HG02943 (cell line): ENCODE results near the gene SFMBT2.
"Not testable (repeated sequence)": the region's sequence is repeated elsewhere in the genome, so short reads cannot be mapped to it uniquely, and the experiment has no call there.

Source experiments
- ATAC-seq: cut with Tn5 transposase; IDR thresholded peaks from one replicate; pipeline ENCODE4 v1.9.1; 2021; ENCODE audit warnings: mild to moderate bottlenecking, low read depth, moderate library complexity; ENCODE audit not compliant: unreplicated experiment

SFMBT2 gene

DNA sequence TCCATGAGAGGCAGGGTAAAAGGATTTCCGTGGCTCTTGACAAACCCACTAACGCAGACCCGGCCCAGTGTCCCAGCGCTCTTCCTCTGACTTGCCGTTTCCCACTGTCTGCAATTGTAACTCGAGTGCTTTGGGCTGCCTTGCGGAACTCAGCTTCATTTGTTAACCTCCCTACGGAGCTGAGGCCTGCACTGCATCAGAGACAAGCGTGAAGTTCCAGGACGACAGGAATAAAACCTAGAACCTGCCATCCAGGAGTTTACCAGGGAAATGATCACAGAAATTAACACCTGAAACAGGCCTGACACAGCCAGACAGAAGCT, 76.2 kb downstream of the SFMBT2 start:
- ATAC-seq, result no peak

- ATAC-seq, result no peak
These were observed 76.7 kb downstream of the SFMBT2 start for GRCh38 chr10:7333961-7334641.

- no peak for ATAC-seq
These were observed 81.6 kb downstream of the SFMBT2 start for GRCh38 chr10:7329219-7329618.

- ATAC-seq, result no peak
These were observed 82.9 kb downstream of the SFMBT2 start for GRCh38 chr10:7327885-7328284.

DNA sequence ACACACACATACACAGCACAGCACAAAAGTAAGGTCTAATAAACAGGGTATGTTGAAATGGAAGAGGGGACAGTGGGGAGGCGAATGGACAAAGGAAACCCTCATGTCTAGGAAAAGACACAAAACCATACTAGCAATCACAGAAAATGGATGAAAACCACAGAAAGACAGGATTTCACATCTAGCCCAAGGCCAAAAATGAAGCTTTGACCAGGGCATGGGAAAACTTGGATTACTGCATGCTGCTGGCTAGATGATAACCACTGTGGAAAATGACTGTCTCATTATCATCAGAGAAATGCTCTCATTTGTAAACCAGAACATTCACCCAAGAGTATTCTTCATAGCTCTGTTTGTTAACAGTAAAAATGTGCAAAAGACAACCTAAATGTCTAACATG, 88.2 kb downstream of the SFMBT2 start:
- no peak for ATAC-seq

- ATAC-seq, result no peak
These were observed 90.8 kb downstream of the SFMBT2 start for GRCh38 chr10:7320072-7320471.

DNA sequence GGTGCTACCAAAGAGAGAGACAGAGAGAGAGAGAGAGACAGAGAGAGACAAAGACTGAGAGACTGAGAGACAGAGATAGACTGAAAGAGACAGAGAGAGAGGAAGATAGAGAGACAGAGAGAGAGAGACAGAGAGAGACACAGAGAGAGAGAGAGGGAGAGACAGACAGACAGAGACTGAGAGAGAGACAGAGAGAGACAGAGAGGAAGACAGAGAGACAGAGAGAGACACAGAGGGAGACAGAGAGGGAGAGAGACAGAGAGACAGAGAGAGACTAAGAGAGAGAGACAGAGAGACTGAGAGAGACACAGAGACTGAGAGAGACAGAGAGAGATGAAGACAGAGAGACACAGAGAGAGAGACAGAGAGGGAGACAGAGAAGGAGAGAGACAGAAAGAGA, 91.2 kb downstream of the SFMBT2 start:
- no peak for ATAC-seq

GRCh38 chr10:7318836-7319235, 92.0 kb downstream of the SFMBT2 start:
- ATAC-seq, result no peak

- no peak for ATAC-seq
These were observed 92.9 kb downstream of the SFMBT2 start for GRCh38 chr10:7317786-7318446.

DNA sequence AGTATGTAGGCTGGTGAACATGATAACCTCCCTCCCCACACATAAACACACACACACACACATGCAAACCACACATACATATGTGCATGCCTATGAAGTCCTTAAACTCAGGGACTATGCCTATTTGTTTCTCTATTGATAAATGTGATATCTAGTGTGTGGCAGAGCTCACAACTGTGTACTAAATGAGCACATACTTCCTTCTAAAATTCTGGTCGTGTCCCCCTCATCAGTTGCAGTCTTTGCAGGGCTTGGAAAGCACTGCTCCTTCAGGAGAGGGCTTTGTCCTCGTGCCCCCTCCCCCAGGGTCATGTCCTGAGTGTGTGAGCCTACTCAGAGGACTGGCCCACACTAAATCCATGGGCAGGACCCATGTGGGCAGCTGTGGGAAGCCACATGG, 94.0 kb downstream of the SFMBT2 start:
- ATAC-seq, result no peak

DNA sequence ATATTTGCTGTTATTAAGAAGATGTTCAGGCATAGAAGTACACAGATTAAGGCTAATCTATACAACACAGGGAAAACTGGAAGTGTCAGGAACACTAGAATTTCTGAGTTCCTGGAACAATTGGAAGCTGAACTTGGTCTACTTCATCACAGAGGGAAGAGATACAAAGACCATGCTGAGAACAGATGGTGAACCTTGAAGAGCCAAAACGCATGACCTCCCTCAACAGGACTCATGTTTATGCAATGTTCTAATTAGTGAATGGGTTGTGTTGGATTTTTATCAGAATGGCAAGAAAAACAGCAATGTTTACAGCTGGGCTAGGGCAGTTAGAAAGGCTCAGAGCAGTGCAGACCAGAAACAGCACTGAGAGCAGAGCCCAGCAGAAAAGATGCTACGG, 94.9 kb downstream of the SFMBT2 start:
- ATAC-seq, result no peak

- no peak for ATAC-seq
These were observed 96.7 kb downstream of the SFMBT2 start for GRCh38 chr10:7314170-7314569.

DNA sequence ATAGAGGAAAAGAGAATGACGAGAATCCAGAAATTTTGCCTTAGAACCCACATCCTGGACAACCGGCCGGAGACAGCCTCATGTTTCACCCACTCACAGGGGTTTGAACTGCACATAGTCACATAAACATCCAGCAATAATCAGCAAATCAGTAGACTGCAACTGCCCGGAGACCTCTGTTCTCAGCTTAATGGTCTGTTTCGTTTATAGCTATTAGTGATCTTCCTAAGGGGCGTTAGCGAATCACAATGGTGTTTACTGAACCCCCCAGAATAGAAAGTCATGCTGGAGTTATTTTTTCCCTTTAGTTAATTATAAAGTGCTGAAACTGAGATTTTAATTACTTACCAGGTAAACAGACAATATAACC, 98.4 kb downstream of the SFMBT2 start:
- ATAC-seq, result no peak

DNA sequence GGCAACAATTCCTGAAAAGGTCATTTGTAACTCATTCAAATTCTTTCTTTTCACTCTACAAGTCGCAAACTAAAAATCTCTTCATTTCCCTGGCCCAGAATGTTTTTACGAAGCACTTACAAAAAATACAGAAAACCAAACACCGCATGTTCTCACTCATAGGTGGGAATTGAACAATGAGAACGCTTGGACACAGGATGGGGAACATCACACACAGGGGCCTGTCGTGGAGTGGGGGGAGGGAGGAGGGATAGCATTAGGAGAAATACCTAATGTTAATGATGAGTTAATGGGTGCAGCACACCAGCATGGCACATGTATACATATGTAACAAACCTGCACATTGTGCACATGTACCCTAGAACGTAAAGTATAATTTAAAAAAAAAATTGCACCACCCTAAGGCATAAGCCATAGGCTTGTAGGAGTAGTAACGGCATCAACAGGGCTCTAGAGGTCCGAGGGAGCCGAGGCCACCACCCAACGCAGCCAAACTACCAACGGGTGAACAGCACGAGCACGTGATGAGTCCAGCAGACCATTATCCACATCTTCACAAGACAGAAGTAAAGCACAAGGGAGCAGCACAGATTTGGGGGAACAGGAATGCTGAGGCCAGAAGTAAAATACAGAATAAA, 98.9 kb downstream of the SFMBT2 start:
- ATAC-seq, result not testable (repeated sequence)

DNA sequence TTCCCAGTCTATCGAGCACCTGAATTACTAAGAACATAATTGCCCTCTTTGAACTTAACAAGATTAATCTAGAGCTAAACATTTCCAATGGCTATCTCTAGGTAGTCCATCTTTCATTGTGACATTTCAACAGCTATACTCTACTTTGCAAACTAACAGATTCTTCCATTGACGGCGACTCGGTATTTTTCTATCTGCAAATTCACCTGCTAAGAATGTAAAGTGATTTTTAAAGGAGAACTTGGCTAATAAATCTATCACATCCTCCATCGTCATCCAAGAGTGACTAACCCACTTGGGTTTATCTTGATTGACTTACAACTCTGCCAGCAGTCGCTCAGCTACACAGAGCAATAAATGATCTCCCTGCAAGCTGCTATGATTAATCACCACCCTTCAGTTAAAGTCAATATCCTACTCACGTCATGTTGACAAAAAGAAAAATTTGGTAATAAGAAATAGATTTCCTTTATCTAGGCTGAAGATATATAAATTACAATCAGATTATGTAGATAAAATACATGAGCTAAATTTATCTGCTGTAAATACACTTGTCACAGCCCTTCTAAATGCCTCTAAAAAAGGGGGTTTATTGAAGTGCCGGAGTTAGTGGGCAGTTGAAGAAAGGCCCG, 99.5 kb downstream of the SFMBT2 start:
- ATAC-seq, result no peak

GRCh38 chr10:7310076-7310475, 100.8 kb downstream of the SFMBT2 start:
- no peak for ATAC-seq

DNA sequence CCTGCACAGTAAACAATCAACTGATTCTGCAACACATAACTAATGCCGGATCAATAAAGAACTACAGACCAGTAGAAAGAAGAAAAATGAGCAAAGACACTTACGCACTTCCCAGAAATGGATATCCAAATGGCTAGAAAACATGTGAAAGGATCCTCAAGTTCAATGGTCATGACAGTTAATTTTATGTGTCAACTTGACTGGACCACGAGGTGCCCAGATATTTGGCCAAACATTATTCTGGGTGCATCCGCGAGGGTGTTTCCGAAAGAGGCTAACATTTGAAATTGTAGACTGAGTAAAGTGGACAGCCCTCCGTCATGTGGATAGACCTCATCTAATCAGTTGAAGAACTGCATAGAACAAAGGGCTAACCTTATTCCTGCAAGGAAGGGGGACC, 102.0 kb downstream of the SFMBT2 start:
- no peak for ATAC-seq

DNA sequence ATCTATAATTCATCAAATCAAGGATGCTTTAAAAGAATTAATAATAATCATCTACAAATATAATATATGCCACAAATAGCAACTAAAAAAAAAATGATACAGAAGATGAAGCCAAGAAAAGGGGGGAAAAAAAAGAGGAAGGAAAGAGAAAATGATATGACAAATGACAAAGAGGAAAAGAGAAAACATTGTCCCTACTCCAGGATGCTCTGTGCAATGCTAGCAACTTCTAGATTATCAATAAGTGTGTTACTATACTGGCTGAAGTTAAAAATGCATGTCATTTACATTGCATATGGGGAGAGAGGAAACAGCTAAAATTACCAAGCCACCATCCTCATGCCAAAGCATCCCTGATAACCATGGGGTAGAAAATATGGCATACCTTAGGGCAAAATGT, 104.2 kb downstream of the SFMBT2 start:
- no peak for ATAC-seq

DNA sequence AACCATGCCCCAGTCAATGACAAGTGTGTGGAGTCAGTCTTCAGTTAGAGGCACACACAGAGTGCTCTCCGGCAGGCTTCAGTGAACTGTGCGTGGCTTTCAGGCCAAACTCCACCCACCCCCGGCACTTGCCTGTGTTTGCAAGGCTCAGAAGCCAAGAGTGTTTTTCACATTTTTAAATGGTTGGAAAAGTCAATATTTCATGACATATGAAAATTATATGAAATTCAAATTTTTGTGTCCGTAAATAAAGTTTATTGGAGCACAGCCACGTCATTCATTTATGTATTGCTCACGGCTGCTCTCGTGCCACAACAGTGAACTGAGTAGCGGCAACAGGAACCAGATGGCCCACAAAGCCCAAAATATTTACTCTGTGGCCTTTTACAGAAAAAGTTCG, 104.7 kb downstream of the SFMBT2 start:
- no peak for ATAC-seq

DNA sequence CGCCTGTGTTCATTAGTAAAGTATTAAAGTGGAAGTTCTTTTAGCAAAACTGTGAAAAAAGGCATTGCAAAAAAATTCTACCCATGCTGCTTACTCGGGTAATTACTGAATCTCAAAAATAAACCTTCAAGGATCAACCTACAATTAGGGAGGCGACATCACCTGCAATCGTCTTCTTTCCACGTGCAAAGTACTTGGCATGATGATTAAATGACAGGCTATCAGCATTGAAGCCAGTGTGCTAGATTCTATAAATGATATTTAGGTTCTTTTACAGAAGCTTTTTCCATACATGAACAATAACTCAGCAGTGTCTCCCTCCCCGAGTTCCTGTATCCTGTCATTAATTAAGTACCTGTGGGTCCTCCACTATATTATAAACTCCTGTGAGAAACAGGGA, 105.8 kb downstream of the SFMBT2 start:
- no peak for ATAC-seq

GRCh38 chr10:7304110-7304509, 106.7 kb downstream of the SFMBT2 start:
- ATAC-seq, result no peak
